Gastroesophageal sphincter (tissue), 4 donors: Measurements from ENCODE around the gene SNX32. TPM values are rescaled to one million over a fixed set of nuclear protein-coding genes. Genes with fewer than 3 reads are reported as not detected.

Experiments
- ATAC-seq: fragments of 150-250 bp; one replicate; pipeline ENCODE4 v1.9.1; 2016; ENCODE audit warnings: mild to moderate bottlenecking, moderate library complexity
- H3K27ac ChIP-seq, 4 donors: fragments of 200-600 bp; sonication (generic) in 3 of 4; 1 replicate in 3 of 4; 2 replicates in 1 of 4; pipeline ENCODE4 v1.5.1; 2016 to 2019
- H3K27me3 ChIP-seq: fragments of 200-600 bp; sonication (generic); one replicate; pipeline ENCODE4 v1.5.1; 2019
- H3K36me3 ChIP-seq, 2 donors: fragments of 200-600 bp; sonication (generic); one replicate each; pipeline ENCODE4 v1.5.1; 2019; ENCODE audit warnings: control low read depth in 1 of 2
- H3K4me1 ChIP-seq, 3 donors: fragments of 200-600 bp; sonication (generic); 1 replicate in 2 of 3; 2 replicates in 1 of 3; pipeline ENCODE4 v1.5.1; 2016 to 2019; ENCODE audit warnings: control low read depth in 2 of 3
- H3K4me3 ChIP-seq, 2 donors: fragments of 200-600 bp; sonication (generic); one replicate each; pipeline ENCODE4 v1.5.1; 2019; ENCODE audit warnings: mild to moderate bottlenecking in 1 of 2, moderate library complexity in 1 of 2
- H3K9me3 ChIP-seq, 3 donors: fragments of 200-600 bp; sonication (generic); one replicate each; pipeline ENCODE4 v1.5.1; 2017 to 2019; ENCODE audit warnings: control low read depth in 2 of 3
- EP300 ChIP-seq: sonication (generic); formaldehyde crosslinking; IDR thresholded peaks from one replicate; pipeline ENCODE4 v1.6.1; 2017; ENCODE audit warnings: antibody characterized with exemption, mild to moderate bottlenecking
- POLR2A ChIP-seq, 2 donors: fragments of 450-650 bp; IDR thresholded peaks; one replicate each; pipeline ENCODE4 v1.6.1; 2017; ENCODE audit warnings: antibody characterized with exemption in 2 of 2, mild to moderate bottlenecking in 2 of 2, moderate library complexity in 1 of 2
- POLR2AphosphoS5 ChIP-seq: sonication (generic); formaldehyde crosslinking; IDR thresholded peaks from one replicate; pipeline ENCODE4 v1.6.1; 2017; ENCODE audit warnings: antibody characterized with exemption
- WGBS, 2 donors: methylation state at CpG; one replicate each; pipeline ENCODE4 v1.1.5; 2018; ENCODE audit warnings: low coverage in 1 of 2; 5-methylcytosine and 5-hydroxymethylcytosine counted together
- total RNA-seq, 4 donors: library from RNA; depleted of rRNA; stranded (reverse); fragments of >200 nt; gene quantifications; one replicate each; pipeline ENCODE4 v1.1.0, GENCODE V29; 2016
- TF ChIP-seq, protein P1 (sequence below), 4 experiments: fragments of 200-600 bp in 2 of 4; fragments of 450-650 bp in 2 of 4; sonication (generic) in 1 of 4; IDR thresholded peaks; one replicate each; pipeline ENCODE4 v1.5.1; 2017 to 2019; ENCODE audit warnings: antibody characterized with exemption in 4 of 4, mild to moderate bottlenecking in 2 of 4, moderate library complexity in 2 of 4

Gene SNX32
- total RNA-seq, 4 donors from 2014 or later: 0.13 TPM; not detected in 3

DNA sequence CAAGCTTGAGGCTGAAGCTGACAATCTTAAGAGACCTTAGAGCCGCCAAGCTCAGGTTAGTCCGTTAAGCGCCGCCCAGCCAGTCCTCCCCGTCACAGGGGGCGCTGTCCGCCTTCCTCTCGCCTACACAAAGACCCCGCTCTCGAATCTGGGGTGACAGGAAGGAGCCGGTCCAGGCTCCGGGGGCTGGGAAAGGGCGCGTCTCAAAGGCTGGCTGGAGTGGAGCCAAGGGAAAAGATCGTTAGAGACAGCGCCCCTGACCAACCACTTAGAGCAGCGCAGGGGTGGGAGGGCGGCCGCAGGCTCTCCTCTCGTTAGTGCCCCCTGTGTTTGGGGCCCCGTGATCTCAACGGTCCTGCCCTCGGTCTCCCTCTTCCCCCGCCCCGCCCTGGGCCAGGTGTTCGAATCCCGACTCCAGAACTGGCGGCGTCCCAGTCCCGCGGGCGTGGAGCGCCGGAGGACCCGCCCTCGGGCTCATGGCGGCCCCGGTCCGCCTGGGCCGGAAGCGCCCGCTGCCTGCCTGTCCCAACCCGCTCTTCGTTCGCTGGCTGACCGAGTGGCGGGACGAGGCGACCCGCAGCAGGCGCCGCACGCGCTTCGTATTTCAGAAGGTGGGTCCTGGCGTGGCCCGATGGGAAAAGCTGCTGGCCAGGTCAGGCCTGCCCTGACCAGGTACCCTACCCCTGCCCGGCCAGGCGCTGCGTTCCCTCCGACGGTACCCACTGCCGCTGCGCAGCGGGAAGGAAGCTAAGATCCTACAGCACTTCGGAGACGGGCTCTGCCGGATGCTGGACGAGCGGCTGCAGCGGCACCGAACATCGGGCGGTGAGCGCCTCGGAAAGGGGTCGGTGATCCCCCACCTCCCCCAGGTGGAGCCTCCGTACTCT, 26.8 kb downstream of the SNX32 start, which contains the start of gene MUS81:
Gene MUS81 (plus strand): TSS at position 156 of the 887 bp plus-strand sequence. CDS start 321 bp downstream, at position 477.
- H3K27me3 ChIP-seq: no peaks in the 10 kb centered on the region
- H3K27ac ChIP-seq: peak within 1 kb of the TSS; percentile 90 to 99 (median 96)
- peaks cover 0 to 72% (median 25%) of the 10 kb centered on the region in 3 donors for H3K4me1 ChIP-seq
- H3K36me3 ChIP-seq: peaks cover 0 to 48% of the 10 kb centered on the region in 2 donors
- no peaks in the 10 kb centered on the region for H3K9me3 ChIP-seq
- no CpG with 5 or more reads among the region's 78 CpGs for WGBS, 2 donors
- ATAC-seq: peak; percentile 67
- TF ChIP-seq EP300: no peak
- TF ChIP-seq POLR2AphosphoS5: peak; percentile 82
- TF ChIP-seq, protein P1, sequence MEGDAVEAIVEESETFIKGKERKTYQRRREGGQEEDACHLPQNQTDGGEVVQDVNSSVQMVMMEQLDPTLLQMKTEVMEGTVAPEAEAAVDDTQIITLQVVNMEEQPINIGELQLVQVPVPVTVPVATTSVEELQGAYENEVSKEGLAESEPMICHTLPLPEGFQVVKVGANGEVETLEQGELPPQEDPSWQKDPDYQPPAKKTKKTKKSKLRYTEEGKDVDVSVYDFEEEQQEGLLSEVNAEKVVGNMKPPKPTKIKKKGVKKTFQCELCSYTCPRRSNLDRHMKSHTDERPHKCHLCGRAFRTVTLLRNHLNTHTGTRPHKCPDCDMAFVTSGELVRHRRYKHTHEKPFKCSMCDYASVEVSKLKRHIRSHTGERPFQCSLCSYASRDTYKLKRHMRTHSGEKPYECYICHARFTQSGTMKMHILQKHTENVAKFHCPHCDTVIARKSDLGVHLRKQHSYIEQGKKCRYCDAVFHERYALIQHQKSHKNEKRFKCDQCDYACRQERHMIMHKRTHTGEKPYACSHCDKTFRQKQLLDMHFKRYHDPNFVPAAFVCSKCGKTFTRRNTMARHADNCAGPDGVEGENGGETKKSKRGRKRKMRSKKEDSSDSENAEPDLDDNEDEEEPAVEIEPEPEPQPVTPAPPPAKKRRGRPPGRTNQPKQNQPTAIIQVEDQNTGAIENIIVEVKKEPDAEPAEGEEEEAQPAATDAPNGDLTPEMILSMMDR (IDR thresholded peaks at IDR 0.05): peak in 3 of 4 experiments; percentile 75 to 92 (median 84)
- TF ChIP-seq POLR2A (IDR thresholded peaks at IDR 0.05): peak; percentile 42 to 64
- peak within 1 kb of the TSS; percentile 61 to 95 for H3K4me3 ChIP-seq

GRCh38 chr11:65861165-65861505, 27.4 kb downstream of the SNX32 start:
- WGBS, 2 donors: 0 to 25% methylated on average over 1 to 5 of the region's 14 CpGs
- Histone ChIP-seq H3K27ac (peak overlapping the region; percentile 90 to 99 (median 96)), H3K4me1 (peaks cover 0 to 66% (median 19%) of the 10 kb centered on the region in 3 donors), H3K4me3 (peak overlapping the region; percentile 61 to 95), H3K27me3 (no peaks in the 10 kb centered on the region), H3K9me3 (no peaks in the 10 kb centered on the region), H3K36me3 (peaks cover 0 to 48% of the 10 kb centered on the region in 2 donors)
- no peak for TF ChIP-seq POLR2A (IDR thresholded peaks at IDR 0.05)
- TF ChIP-seq POLR2AphosphoS5: no peak
- TF ChIP-seq EP300: no peak
- TF ChIP-seq, protein P1 (IDR thresholded peaks at IDR 0.05): no peak
- ATAC-seq: no peak

GRCh38 chr11:65861533-65862183, 27.9 kb downstream of the SNX32 start:
- peaks cover 0 to 51% of the 10 kb centered on the region in 2 donors for H3K36me3 ChIP-seq
- H3K4me3 ChIP-seq: peak overlapping the region; percentile 61 to 95
- peak overlapping the region in 3 of 4 donors; percentile 90 to 99 (median 97) for H3K27ac ChIP-seq

GRCh38 chr11:65862191-65862735, 28.5 kb downstream of the SNX32 start:
- H3K9me3 ChIP-seq: no peaks in the 10 kb centered on the region
- no peak for ATAC-seq
- WGBS, 2 donors: no CpG with 5 or more reads among the region's 5 CpGs
- peaks cover 0 to 62% (median 15%) of the 10 kb centered on the region in 3 donors for H3K4me1 ChIP-seq
- peak overlapping the region in 3 of 4 donors; percentile 90 to 99 (median 97) for H3K27ac ChIP-seq
- TF ChIP-seq, protein P1 (IDR thresholded peaks at IDR 0.05): no peak
- TF ChIP-seq POLR2A (IDR thresholded peaks at IDR 0.05): no peak
- no peak for TF ChIP-seq EP300
- TF ChIP-seq POLR2AphosphoS5: no peak
- H3K36me3 ChIP-seq: peaks cover 0 to 57% of the 10 kb centered on the region in 2 donors
- H3K27me3 ChIP-seq: no peaks in the 10 kb centered on the region
- H3K4me3 ChIP-seq: peak overlapping the region in 1 of 2 donors; percentile 95

More at GRCh38 chr11:65861533-65862183, 27.9 kb downstream of the SNX32 start:
- Histone ChIP-seq H3K9me3 (no peaks in the 10 kb centered on the region), H3K4me1 (peaks cover 0 to 61% (median 15%) of the 10 kb centered on the region in 3 donors), H3K27me3 (no peaks in the 10 kb centered on the region)
- 63 to 72% methylated on average over 2 to 4 of the region's 13 CpGs for WGBS, 2 donors
- ATAC-seq: no peak
- TF ChIP-seq, protein P1 (IDR thresholded peaks at IDR 0.05): no peak
- TF ChIP-seq EP300 (no peak), POLR2A (IDR thresholded peaks at IDR 0.05) (no peak), POLR2AphosphoS5 (no peak)
